NB4 (cell line): ENCODE measurements around the gene CIDEB.
A peak's percentile ranks its signal among the peaks of the same experiment; 100 is the strongest.

Experiments used
- CTCF ChIP-seq: IDR thresholded peaks from one replicate; pipeline ENCODE4 v1.5.1; 2012; ENCODE audit warnings: low read depth, low read length
- MAX ChIP-seq: IDR thresholded peaks from 2 replicates; pipeline ENCODE4 v1.6.1; 2011; ENCODE audit warnings: low read depth, low read length
- MYC ChIP-seq: IDR thresholded peaks from 2 replicates; pipeline ENCODE4 v1.6.1; 2011; ENCODE audit warnings: low read depth, low read length
- POLR2A ChIP-seq: IDR thresholded peaks from 2 replicates; pipeline ENCODE4 v1.6.1; 2011; ENCODE audit warnings: mild to moderate bottlenecking; ENCODE audit not compliant: insufficient read length; ENCODE audit errors: extremely low read depth

GRCh38 chr14:24329736-24330135, 22.0 kb upstream of the CIDEB start:
- TF ChIP-seq CTCF (no peak), POLR2A (no peak), MAX (0 out of 2 replicates have a peak, but pooled peaks have one; percentile 19), MYC (no peak)
